DND-41 (cell line): ENCODE results near the gene ARHGAP24.

Source experiments
- ATAC-seq: fragments of 200-7000 bp; cut with Tn5 transposase; 3 replicates; pipeline ENCODE4 v1.9.1; 2021; ENCODE audit warnings: low read depth; ENCODE audit not compliant: insufficient read depth
- DNase-seq: peaks from one replicate; pipeline ENCODE4 v3.0.0-alpha.2; 2020
- H2AFZ ChIP-seq: 2 replicates; pipeline ENCODE4 v1.6.0; 2012; ENCODE audit warnings: low read depth, low read length
- H3K27ac ChIP-seq: 2 replicates; pipeline ENCODE4 v1.5.1; 2012; ENCODE audit warnings: low read length, inconsistent platforms
- H3K27me3 ChIP-seq: fragments of 200-600 bp; sonication (generic); 2 replicates; pipeline ENCODE4 v1.6.0; 2012; ENCODE audit warnings: low read length, mild to moderate bottlenecking, inconsistent platforms; ENCODE audit not compliant: insufficient read depth, poor library complexity
- H3K36me3 ChIP-seq: 2 replicates; pipeline ENCODE4 v1.5.1; 2012; ENCODE audit warnings: low read length, inconsistent platforms; ENCODE audit not compliant: insufficient read depth
- H3K4me1 ChIP-seq: 2 replicates; pipeline ENCODE4 v1.5.1; 2012; ENCODE audit warnings: mild to moderate bottlenecking, low read length; ENCODE audit not compliant: insufficient read depth
- H3K4me2 ChIP-seq: 2 replicates; pipeline ENCODE4 v1.6.0; 2012; ENCODE audit warnings: mild to moderate bottlenecking, moderate library complexity, low read length, inconsistent platforms; ENCODE audit not compliant: insufficient read depth
- H3K4me3 ChIP-seq, 2 experiments: fragments of 200-600 bp in 1 of 2; shearing (Covaris generic) in 1 of 2; 2 replicates each; pipeline ENCODE4 v1.5.1; 2012 to 2016; ENCODE audit warnings: inconsistent platforms in 2 of 2, low read length in 2 of 2, mild to moderate bottlenecking in 2 of 2, low read depth in 1 of 2, moderate library complexity in 1 of 2
- H3K79me2 ChIP-seq: 2 replicates; pipeline ENCODE4 v1.6.0; 2012; ENCODE audit warnings: low read length, inconsistent platforms; ENCODE audit not compliant: insufficient read depth
- H3K9ac ChIP-seq: 2 replicates; pipeline ENCODE4 v1.6.0; 2012; ENCODE audit warnings: low read depth, mild to moderate bottlenecking, inconsistent platforms, low read length, moderate library complexity
- H3K9me3 ChIP-seq: 2 replicates; pipeline ENCODE4 v1.5.1; 2012; ENCODE audit warnings: low read length, moderate library complexity, mild to moderate bottlenecking, inconsistent platforms; ENCODE audit not compliant: insufficient read depth, severe bottlenecking
- H4K20me1 ChIP-seq: 2 replicates; pipeline ENCODE4 v1.6.0; 2012; ENCODE audit warnings: low read length; ENCODE audit not compliant: insufficient read depth
- EZH2 ChIP-seq: IDR thresholded peaks from 3 replicates; pipeline ENCODE4 v1.6.1; 2012; ENCODE audit warnings: borderline replicate concordance, low read depth, mild to moderate bottlenecking, moderate library complexity, low read length, inconsistent platforms; ENCODE audit not compliant: severe bottlenecking
- TF ChIP-seq, protein P1 (sequence below): IDR thresholded peaks from 2 replicates; pipeline ENCODE4 v1.5.1; 2012; ENCODE audit warnings: borderline replicate concordance, low read length, moderate library complexity, mild to moderate bottlenecking; ENCODE audit not compliant: poor library complexity, severe bottlenecking; ENCODE audit errors: extremely low read depth

Gene ARHGAP24

DNA sequence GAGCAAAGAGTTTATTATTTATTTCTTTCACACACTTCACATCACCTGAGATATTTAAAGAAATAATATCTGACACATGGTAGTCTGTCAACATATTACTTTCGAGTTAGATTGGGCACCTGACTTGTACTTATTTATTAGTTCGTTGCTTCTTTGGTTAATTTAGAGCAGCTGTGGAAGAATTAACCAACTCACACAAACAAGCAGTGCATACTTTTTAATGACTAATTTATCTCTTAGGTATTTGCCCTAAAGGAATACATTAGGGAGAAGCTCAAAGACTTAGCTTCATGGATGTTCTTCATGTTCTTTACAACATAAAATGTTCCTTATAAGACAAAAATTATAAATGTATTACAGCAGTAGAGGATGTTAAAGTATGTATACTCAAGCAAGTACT is 242.9 kb downstream of the ARHGAP24 start:
- Histone ChIP-seq H3K9ac (no peak overlapping the region), H3K4me1 (no peaks in the 10 kb centered on the region), H3K36me3 (no peaks in the 10 kb centered on the region), H3K4me3 (no peak overlapping the region), H3K27ac (no peak overlapping the region), H2AFZ (no peak overlapping the region), H3K79me2 (no peaks in the 10 kb centered on the region), H3K4me2 (no peak overlapping the region), H3K9me3 (no peaks in the 10 kb centered on the region), H3K27me3 (peaks cover 2% of the 10 kb centered on the region), H4K20me1 (no peaks in the 10 kb centered on the region)
- ATAC-seq (no peak), DNase-seq (no peak)
- TF ChIP-seq, protein P1, sequence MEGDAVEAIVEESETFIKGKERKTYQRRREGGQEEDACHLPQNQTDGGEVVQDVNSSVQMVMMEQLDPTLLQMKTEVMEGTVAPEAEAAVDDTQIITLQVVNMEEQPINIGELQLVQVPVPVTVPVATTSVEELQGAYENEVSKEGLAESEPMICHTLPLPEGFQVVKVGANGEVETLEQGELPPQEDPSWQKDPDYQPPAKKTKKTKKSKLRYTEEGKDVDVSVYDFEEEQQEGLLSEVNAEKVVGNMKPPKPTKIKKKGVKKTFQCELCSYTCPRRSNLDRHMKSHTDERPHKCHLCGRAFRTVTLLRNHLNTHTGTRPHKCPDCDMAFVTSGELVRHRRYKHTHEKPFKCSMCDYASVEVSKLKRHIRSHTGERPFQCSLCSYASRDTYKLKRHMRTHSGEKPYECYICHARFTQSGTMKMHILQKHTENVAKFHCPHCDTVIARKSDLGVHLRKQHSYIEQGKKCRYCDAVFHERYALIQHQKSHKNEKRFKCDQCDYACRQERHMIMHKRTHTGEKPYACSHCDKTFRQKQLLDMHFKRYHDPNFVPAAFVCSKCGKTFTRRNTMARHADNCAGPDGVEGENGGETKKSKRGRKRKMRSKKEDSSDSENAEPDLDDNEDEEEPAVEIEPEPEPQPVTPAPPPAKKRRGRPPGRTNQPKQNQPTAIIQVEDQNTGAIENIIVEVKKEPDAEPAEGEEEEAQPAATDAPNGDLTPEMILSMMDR, result no peak

DNA sequence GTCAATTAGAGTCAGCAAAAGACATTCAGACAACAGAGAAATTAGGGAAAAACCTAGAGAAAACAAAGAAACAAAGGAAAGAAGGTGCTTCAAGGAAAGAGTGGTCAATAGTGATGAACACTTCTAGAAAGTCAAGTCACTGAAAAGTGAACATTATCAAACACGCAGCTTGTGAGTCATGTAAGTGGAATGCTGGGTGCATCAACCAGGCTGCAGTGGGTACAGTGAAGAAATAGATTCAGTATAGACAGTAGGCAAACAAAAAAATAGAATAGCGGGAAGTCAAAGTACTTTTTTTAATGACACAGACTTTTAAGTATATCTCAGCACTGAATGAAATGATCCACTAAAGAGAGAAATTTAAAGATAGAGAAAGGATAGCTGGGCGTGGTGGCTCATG is 245.8 kb downstream of the ARHGAP24 start:
- Histone ChIP-seq H4K20me1 (no peaks in the 10 kb centered on the region), H3K36me3 (no peaks in the 10 kb centered on the region), H2AFZ (no peak overlapping the region), H3K27ac (no peak overlapping the region), H3K79me2 (no peaks in the 10 kb centered on the region), H3K4me2 (no peak overlapping the region), H3K9me3 (no peaks in the 10 kb centered on the region), H3K4me3 (no peak overlapping the region), H3K4me1 (no peaks in the 10 kb centered on the region), H3K27me3 (peaks cover 2% of the 10 kb centered on the region), H3K9ac (no peak overlapping the region)
- DNase-seq, result no peak
- TF ChIP-seq, protein P1, result no peak
- no peak for TF ChIP-seq EZH2
- no peak for ATAC-seq

DNA sequence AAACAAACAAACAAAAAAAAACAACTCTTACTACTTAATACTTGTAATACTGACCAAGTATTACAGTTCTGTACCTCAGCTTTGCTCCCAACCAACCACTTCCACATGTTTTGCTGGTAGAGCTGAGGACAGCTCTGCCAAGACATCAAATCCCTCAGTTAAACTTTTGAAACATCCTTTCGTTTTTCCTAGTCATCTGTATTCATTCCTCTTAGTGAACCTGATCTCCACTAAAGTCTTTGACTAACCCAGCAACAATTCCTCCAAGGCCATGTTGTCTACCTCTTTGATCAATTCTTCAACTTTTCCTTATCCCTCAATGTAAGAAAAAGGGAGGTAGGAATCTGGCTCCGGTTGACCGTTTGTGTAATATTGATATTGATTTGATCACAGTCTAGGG is 247.5 kb downstream of the ARHGAP24 start:
- H3K36me3 ChIP-seq, result no peaks in the 10 kb centered on the region
- ATAC-seq (no peak), DNase-seq (no peak)
- H3K79me2 ChIP-seq, result no peaks in the 10 kb centered on the region
- H2AFZ ChIP-seq, result no peak overlapping the region
- H3K4me1 ChIP-seq, result no peaks in the 10 kb centered on the region
- no peak overlapping the region for H3K9ac ChIP-seq
- no peaks in the 10 kb centered on the region for H3K9me3 ChIP-seq
- H3K4me3 ChIP-seq, result no peak overlapping the region
- H3K27me3 ChIP-seq, result no peaks in the 10 kb centered on the region
- no peak overlapping the region for H3K27ac ChIP-seq
- H4K20me1 ChIP-seq, result no peaks in the 10 kb centered on the region
- H3K4me2 ChIP-seq, result no peak overlapping the region
- TF ChIP-seq EZH2, result no peak
- TF ChIP-seq, protein P1, result no peak

DNA sequence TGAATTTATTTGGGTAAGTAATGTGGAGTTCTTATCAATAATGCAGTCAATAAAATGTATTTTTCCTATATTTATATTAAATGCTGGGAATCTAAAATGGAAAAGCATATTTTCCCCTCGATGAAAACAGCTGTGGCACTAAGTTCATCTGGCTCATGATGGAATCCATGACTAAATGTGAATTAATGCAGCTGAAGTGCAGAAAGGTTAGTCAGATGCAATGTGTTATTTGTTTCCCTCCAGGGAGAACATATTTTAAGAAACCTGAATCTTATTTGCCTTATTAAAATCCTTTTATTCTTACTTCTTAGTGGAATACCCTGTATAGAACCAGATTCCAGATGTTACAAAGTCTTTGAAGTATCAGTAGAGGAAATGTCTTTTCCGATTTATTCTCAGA is 247.9 kb downstream of the ARHGAP24 start:
- DNase-seq (no peak), ATAC-seq (no peak)
- Histone ChIP-seq H3K4me2 (no peak overlapping the region), H3K79me2 (no peaks in the 10 kb centered on the region), H3K4me3 (no peak overlapping the region), H3K27me3 (no peaks in the 10 kb centered on the region), H3K36me3 (no peaks in the 10 kb centered on the region), H3K27ac (no peak overlapping the region), H4K20me1 (no peaks in the 10 kb centered on the region), H3K9ac (no peak overlapping the region), H2AFZ (no peak overlapping the region), H3K4me1 (no peaks in the 10 kb centered on the region), H3K9me3 (no peaks in the 10 kb centered on the region)
- TF ChIP-seq, protein P1, result no peak
- no peak for TF ChIP-seq EZH2
